HG03196 (cell line): ENCODE data around the gene PI16.

Source experiments
- ATAC-seq: cut with Tn5 transposase; IDR thresholded peaks from one replicate; pipeline ENCODE4 v1.9.1; 2021; ENCODE audit not compliant: unreplicated experiment

Gene PI16

GRCh38 chr6:36954262-36954931 is at the start of gene PI16:
TSS of gene PI16 (plus strand) at chr6:36954738. CDS start at chr6:36954761, 23 bp downstream.
- no peak for ATAC-seq

- no peak for ATAC-seq
Measured at GRCh38 chr6:36904851-36905393, 49.6 kb upstream of the PI16 start.

- ATAC-seq = no peak
Measured at GRCh38 chr6:36906539-36907325, 47.8 kb upstream of the PI16 start.

- ATAC-seq = no peak
Measured at GRCh38 chr6:36907781-36908180, 46.8 kb upstream of the PI16 start.

GRCh38 chr6:36908747-36909146 is 45.8 kb upstream of the PI16 start:
- no peak for ATAC-seq

GRCh38 chr6:36912030-36912454 is 42.5 kb upstream of the PI16 start:
- ATAC-seq = no peak

- peak; percentile 86 for ATAC-seq
Measured at GRCh38 chr6:36912586-36912985, 42.0 kb upstream of the PI16 start.

GRCh38 chr6:36913082-36913481 is 41.5 kb upstream of the PI16 start:
- no peak for ATAC-seq

- ATAC-seq = no peak
Measured at GRCh38 chr6:36914227-36914794, 40.2 kb upstream of the PI16 start.

GRCh38 chr6:36915599-36915998 is 38.9 kb upstream of the PI16 start:
- ATAC-seq = no peak

- ATAC-seq = no peak
Measured at GRCh38 chr6:36916126-36916525, 38.4 kb upstream of the PI16 start.

- no peak for ATAC-seq
Measured at GRCh38 chr6:36917541-36918193, 36.9 kb upstream of the PI16 start.

GRCh38 chr6:36920049-36920448 is 34.5 kb upstream of the PI16 start:
- ATAC-seq = no peak

- no peak for ATAC-seq
Measured at GRCh38 chr6:36920546-36920945, 34.0 kb upstream of the PI16 start.

- ATAC-seq = no peak
Measured at GRCh38 chr6:36924131-36924530, 30.4 kb upstream of the PI16 start.

- no peak for ATAC-seq
Measured at GRCh38 chr6:36924778-36925374, 29.7 kb upstream of the PI16 start.

- ATAC-seq = no peak
Measured at GRCh38 chr6:36925809-36926208, 28.7 kb upstream of the PI16 start.

GRCh38 chr6:36926708-36927513 is 27.6 kb upstream of the PI16 start:
- ATAC-seq = no peak

GRCh38 chr6:36927691-36928546 is 26.6 kb upstream of the PI16 start:
- ATAC-seq = no peak
